C4-2B (cell line): Measurements from ENCODE around the gene C12orf60.

ENCODE experiments used
- H3K27ac ChIP-seq: fragments of 450-650 bp; 2 replicates; pipeline ENCODE4 v1.5.1; 2017
- CTCF ChIP-seq: fragments of 450-650 bp; conservative IDR thresholded peaks from 2 replicates; pipeline ENCODE4 v1.5.1; 2017; ENCODE audit warnings: mild to moderate bottlenecking
- ZFX ChIP-seq: fragments of 450-650 bp; IDR thresholded peaks from 2 replicates; pipeline ENCODE4 v1.6.1; 2017

C12orf60 gene

GRCh38 chr12:14868916-14869506, 65.5 kb downstream of the C12orf60 start:
- H3K27ac ChIP-seq: peak overlapping the region; percentile 12
- TF ChIP-seq CTCF (no peak), ZFX (no peak)

- TF ChIP-seq ZFX (no peak), CTCF (no peak)
Measured at GRCh38 chr12:14871247-14871646, 67.8 kb downstream of the C12orf60 start.

GRCh38 chr12:14871886-14872285, 68.4 kb downstream of the C12orf60 start:
- TF ChIP-seq CTCF (no peak), ZFX (no peak)
- no peak overlapping the region for H3K27ac ChIP-seq

More at GRCh38 chr12:14871247-14871646, 67.8 kb downstream of the C12orf60 start:
- H3K27ac ChIP-seq: no peak overlapping the region

GRCh38 chr12:14873440-14874185, 70.1 kb downstream of the C12orf60 start:
- no peak for TF ChIP-seq CTCF
- H3K27ac ChIP-seq: no peak overlapping the region
